ENCODE results near the gene ALOXE3. TPM values are rescaled to one million over a fixed set of nuclear protein-coding genes. Genes with fewer than 3 reads are reported as not detected.
A peak's percentile ranks its signal among the peaks of the same experiment; 100 is the strongest.

The ALOXE3 gene
- total RNA-seq, 1 donor from 2014 or later: not detected

DNA sequence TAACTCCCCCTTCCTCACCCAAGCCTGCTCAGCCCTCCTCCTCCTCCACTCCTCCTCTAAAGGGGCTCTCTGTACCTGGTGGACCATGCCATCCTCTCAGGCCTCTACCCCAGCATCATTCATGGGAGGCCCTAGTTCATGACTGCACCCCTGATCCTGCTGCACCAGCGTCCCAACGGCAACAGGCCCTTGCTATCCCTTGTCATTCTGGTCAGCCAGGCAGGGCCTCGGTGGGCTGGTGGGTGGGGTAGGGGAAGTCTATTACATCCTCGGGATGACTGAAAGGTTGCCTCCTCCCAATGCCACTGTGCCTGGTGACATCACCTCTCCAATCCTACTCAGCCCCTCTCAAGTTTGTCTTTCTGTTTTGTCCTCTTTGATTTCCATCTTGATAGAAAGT lies 50.5 kb downstream of the ALOXE3 start:
- Histone ChIP-seq H3K27me3 (peaks cover 18% of the 10 kb centered on the region), H3K27ac (no peak overlapping the region), H3K36me3 (no peaks in the 10 kb centered on the region), H3K4me3 (no peak overlapping the region), H3K4me1 (peaks cover 19% of the 10 kb centered on the region), H3K9me3 (no peaks in the 10 kb centered on the region)
- intact Hi-C loops (cut with DNase I): no loop called here
- ATAC-seq (no peak), DNase-seq (peak; percentile 56)
- TF ChIP-seq, protein P1, sequence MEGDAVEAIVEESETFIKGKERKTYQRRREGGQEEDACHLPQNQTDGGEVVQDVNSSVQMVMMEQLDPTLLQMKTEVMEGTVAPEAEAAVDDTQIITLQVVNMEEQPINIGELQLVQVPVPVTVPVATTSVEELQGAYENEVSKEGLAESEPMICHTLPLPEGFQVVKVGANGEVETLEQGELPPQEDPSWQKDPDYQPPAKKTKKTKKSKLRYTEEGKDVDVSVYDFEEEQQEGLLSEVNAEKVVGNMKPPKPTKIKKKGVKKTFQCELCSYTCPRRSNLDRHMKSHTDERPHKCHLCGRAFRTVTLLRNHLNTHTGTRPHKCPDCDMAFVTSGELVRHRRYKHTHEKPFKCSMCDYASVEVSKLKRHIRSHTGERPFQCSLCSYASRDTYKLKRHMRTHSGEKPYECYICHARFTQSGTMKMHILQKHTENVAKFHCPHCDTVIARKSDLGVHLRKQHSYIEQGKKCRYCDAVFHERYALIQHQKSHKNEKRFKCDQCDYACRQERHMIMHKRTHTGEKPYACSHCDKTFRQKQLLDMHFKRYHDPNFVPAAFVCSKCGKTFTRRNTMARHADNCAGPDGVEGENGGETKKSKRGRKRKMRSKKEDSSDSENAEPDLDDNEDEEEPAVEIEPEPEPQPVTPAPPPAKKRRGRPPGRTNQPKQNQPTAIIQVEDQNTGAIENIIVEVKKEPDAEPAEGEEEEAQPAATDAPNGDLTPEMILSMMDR (IDR thresholded peaks at IDR 0.05): no peak

DNA sequence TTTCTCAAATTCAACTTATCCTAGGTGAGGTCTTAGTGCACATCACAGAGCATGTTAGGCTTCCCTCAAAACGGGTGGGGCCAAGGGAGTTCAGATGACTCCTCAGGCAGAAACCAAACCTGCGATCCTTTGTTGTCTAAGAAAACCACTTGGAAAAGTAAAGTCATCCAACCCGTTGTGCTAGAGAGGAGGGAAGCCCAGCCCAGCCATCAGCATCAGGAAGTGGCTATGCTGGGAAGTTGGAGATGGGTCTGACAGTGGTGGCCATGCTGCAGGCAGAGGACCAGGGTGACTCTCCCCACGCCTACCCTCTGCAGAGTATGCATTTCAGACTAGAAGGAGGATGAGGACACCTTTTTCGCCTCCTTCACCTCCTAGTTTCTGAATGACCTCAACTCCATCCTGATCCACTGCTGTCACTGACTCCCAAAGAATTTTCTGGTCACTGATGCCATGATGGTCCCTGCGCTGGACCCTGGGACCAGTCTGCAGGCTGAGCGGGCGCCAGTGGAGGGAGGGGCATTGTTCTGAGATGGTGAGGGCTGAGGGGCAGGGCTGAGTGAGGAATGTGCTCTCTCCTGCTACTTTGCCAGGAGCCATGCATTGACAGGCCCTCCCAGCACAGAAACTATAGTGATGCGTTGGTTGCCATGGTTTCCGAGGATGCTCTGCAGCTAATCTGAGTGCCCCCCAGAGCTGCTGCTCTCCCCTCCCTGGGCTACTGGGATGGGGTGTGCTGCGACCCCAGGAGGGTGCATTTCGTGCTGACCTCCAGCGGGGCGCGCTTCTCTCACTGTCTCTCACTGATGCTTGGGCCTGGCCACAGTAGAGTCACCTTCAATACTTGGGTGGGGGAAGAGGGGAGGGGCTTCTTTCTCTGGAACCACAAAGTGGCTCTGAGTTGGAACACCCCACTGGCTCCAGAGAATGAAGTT lies 51.2 kb downstream of the ALOXE3 start:
- ATAC-seq (no peak), DNase-seq (peak; percentile 55)
- intact Hi-C loops (cut with DNase I): no loop called here
- no peaks in the 10 kb centered on the region for H3K9me3 ChIP-seq
- TF ChIP-seq, protein P1 (IDR thresholded peaks at IDR 0.05): no peak
- H3K4me3 ChIP-seq: no peak overlapping the region
- peaks cover 16% of the 10 kb centered on the region for H3K27me3 ChIP-seq
- H3K27ac ChIP-seq: no peak overlapping the region
- no peaks in the 10 kb centered on the region for H3K36me3 ChIP-seq
- H3K4me1 ChIP-seq: peaks cover 17% of the 10 kb centered on the region

DNA sequence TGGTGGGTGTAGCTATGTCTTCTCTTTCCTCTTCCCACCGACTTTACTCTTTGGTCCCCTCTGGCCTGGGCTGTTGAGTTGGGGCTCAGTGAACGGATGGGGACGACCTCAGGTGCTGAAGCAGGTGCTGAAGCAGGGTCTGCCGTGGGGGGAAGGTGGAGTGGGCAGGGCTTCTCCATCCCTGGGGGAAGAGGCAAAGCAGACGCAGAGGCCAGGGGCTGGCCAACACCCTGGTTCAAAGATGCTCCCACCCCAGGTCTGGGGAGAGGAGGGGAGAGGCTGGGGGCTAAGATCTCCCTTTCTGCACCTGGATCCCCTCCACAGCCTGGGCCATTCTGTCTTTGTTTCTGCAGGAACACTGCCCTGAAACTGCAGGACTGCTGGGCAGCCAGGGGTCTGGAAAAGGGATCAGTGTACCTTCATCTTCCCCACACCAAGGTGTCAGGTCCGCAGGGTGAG lies 53.7 kb downstream of the ALOXE3 start:
- DNase-seq: peak; percentile 59

DNA sequence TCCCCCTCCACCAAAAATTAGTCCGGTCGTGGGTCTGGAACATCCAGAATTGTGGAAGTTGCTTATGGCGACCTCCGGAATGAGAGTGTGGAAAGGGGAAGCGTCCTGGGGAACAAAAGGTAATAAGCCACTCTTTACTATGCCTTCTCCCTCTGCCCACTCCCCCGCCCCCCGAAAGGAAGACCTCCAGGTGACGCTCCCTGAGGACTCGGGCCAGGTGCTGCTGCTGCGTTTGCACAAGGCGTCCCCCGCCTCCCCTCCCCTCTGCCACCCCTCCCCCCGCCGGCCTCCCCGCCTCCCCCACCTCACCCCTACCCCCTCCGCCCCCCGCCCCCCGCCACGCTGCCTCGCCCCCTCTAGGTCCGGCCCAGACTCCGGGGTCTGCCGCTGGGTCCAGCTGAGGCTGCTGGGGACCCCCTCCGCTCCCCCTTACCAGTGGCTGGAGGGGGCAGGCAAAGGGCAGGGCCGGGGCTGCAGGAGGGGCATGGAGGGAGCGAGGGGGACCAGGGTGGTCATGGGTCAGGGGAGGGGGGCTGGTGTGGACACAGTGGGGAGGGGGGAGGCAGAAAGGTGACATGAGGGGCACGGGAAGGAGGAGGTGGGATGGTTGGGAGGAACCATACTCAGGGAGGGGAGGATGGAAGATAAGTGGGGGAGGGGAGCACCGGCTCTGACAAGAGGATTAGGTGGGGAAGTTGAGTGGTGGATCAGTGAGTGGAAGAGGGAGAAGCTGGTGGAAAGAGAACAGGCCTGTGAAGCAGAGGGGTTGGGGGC lies 54.4 kb downstream of the ALOXE3 start:
- DNase-seq (peak; percentile 59), ATAC-seq (no peak)
- Histone ChIP-seq H3K9me3 (no peaks in the 10 kb centered on the region), H3K27me3 (peaks cover 39% of the 10 kb centered on the region), H3K36me3 (no peaks in the 10 kb centered on the region), H3K27ac (no peak overlapping the region), H3K4me3 (no peak overlapping the region), H3K4me1 (peaks cover 7% of the 10 kb centered on the region)
- TF ChIP-seq, protein P1 (IDR thresholded peaks at IDR 0.05): no peak
- intact Hi-C loops (cut with DNase I): no loop called here

More for the DNA sequence above, 53.7 kb downstream of the ALOXE3 start:
- Histone ChIP-seq H3K9me3 (no peaks in the 10 kb centered on the region), H3K4me3 (no peak overlapping the region), H3K4me1 (peaks cover 14% of the 10 kb centered on the region), H3K36me3 (no peaks in the 10 kb centered on the region), H3K27me3 (peaks cover 32% of the 10 kb centered on the region), H3K27ac (no peak overlapping the region)
- TF ChIP-seq, protein P1 (IDR thresholded peaks at IDR 0.05): no peak
- intact Hi-C loops (cut with DNase I): no loop called here
- ATAC-seq: no peak

DNA sequence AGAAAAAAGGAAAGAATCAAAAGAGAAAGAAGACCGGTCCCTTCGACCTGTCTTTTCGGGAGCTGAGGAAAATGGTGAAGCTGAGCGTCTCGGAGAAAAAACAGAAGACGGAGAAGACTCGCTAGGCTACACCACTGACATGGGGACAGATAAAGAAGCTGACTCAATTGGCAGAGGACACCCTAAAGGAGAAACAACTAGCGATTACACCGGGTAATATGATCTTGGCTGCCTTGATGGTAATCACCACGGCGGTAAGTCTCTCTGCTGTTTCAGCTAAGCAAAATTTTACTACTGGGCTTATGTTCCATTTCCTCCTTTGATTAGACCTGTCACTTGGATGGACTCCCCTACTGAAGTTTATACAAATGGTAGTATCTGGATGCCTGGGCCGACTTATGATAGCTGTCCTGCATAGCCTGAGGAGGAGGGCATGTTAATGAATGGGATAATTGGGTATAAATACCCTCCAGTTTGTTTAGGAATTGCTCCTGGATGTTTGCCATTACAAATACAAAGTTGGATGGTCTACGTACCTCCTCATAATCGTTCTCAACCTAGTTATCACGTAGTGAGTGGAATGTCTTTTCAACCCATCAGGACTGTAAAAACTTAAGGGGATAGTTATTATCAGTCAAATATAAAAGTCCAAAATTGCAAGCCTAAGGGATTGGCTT lies 55.4 kb downstream of the ALOXE3 start:
- intact Hi-C loops (cut with DNase I): no loop called here
- H3K9me3 ChIP-seq: no peaks in the 10 kb centered on the region
- no peak for ATAC-seq
- no peak for DNase-seq
- peaks cover 6% of the 10 kb centered on the region for H3K4me1 ChIP-seq
- no peaks in the 10 kb centered on the region for H3K36me3 ChIP-seq
- no peak overlapping the region for H3K4me3 ChIP-seq
- peaks cover 49% of the 10 kb centered on the region for H3K27me3 ChIP-seq
- no peak overlapping the region for H3K27ac ChIP-seq
- TF ChIP-seq, protein P1 (IDR thresholded peaks at IDR 0.05): no peak
